Measurements from ENCODE around the gene ZNF2. TPM values are rescaled to one million over a fixed set of nuclear protein-coding genes. Genes with fewer than 3 reads are reported as not detected.

The ZNF2 gene
- total and polyA plus RNA-seq, 2 of the 13 experiments (the other 11 are each of a cell fraction or from before 2014, with no cell fraction given), result 4.3 to 6.1 TPM

- TF ChIP-seq SOX6 (IDR thresholded peaks at IDR 0.05), result no peak
- no peak; the same call in 1 of the 2 replicates for TF ChIP-seq SOX6 (CRISPR knock-in tag; IDR thresholded peaks at IDR 0.05)
- peak; percentile 91 for TF ChIP-seq TP53 (CRISPR knock-in tag; conservative IDR thresholded peaks at IDR 0.05)
- peak; percentile 88; the same call in 1 of the 2 replicates for TF ChIP-seq GABPB1 (CRISPR knock-in tag; IDR thresholded peaks at IDR 0.05)
- 0 out of 2 replicates have a peak, but pooled peaks have one; percentile 44 for TF ChIP-seq PAWR (CRISPR knock-in tag; IDR thresholded peaks at IDR 0.05; ENCODE audit: borderline replicate concordance)
- no peak for TF ChIP-seq NPAS2 (CRISPR knock-in tag; IDR thresholded peaks at IDR 0.05; ENCODE audit: borderline replicate concordance)
- TF ChIP-seq HOXA5 (CRISPR knock-in tag; IDR thresholded peaks at IDR 0.05), result peak; percentile 92
- TF ChIP-seq ZNF816 (CRISPR knock-in tag; IDR thresholded peaks at IDR 0.05; ENCODE audit: borderline replicate concordance), result peak; percentile 74; the same call in 1 of the 2 replicates
- peak; percentile 98 for TF ChIP-seq SPEN (CRISPR knock-in tag; IDR thresholded peaks at IDR 0.05; ENCODE audit: low read depth)
- peak; percentile 67; the same call in 1 of the 2 replicates for TF ChIP-seq SRY (CRISPR knock-in tag; IDR thresholded peaks at IDR 0.05)
- no peak for TF ChIP-seq NFRKB (IDR thresholded peaks at IDR 0.05)
- TF ChIP-seq ATAD3A (CRISPR knock-in tag; IDR thresholded peaks at IDR 0.05), result no peak
- TF ChIP-seq, protein P1, sequence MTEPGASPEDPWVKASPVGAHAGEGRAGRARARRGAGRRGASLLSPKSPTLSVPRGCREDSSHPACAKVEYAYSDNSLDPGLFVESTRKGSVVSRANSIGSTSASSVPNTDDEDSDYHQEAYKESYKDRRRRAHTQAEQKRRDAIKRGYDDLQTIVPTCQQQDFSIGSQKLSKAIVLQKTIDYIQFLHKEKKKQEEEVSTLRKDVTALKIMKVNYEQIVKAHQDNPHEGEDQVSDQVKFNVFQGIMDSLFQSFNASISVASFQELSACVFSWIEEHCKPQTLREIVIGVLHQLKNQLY (CRISPR knock-in tag; IDR thresholded peaks at IDR 0.05), result no peak
- TF ChIP-seq MAFF (IDR thresholded peaks at IDR 0.05; ENCODE audit: low read depth, low read length), result no peak
- TF ChIP-seq ZNF557 (CRISPR knock-in tag; IDR thresholded peaks at IDR 0.05), result 0 out of 2 replicates have a peak, but pooled peaks have one; percentile 73
- TF ChIP-seq SKIL (CRISPR knock-in tag; IDR thresholded peaks at IDR 0.05; ENCODE audit: borderline replicate concordance), result no peak
- no peak for TF ChIP-seq ZNF562 (CRISPR knock-in tag; IDR thresholded peaks at IDR 0.05; ENCODE audit: borderline replicate concordance)
- peak; percentile 71; the same call in 1 of the 2 replicates for TF ChIP-seq NAIF1 (CRISPR knock-in tag; IDR thresholded peaks at IDR 0.05; ENCODE audit: borderline replicate concordance)
- TF ChIP-seq ZFP37 (CRISPR knock-in tag; IDR thresholded peaks at IDR 0.05; ENCODE audit: borderline replicate concordance), result peak; percentile 83
- peak in 1 of 2 experiments; percentile 44; a peak in 1 of 4 replicates for TF ChIP-seq ATF4 (CRISPR knock-in tag; IDR thresholded peaks at IDR 0.05)
- peak; percentile 91; the same call in 1 of the 2 replicates for TF ChIP-seq ZNF678 (CRISPR knock-in tag; IDR thresholded peaks at IDR 0.05)
- TF ChIP-seq, protein P2, sequence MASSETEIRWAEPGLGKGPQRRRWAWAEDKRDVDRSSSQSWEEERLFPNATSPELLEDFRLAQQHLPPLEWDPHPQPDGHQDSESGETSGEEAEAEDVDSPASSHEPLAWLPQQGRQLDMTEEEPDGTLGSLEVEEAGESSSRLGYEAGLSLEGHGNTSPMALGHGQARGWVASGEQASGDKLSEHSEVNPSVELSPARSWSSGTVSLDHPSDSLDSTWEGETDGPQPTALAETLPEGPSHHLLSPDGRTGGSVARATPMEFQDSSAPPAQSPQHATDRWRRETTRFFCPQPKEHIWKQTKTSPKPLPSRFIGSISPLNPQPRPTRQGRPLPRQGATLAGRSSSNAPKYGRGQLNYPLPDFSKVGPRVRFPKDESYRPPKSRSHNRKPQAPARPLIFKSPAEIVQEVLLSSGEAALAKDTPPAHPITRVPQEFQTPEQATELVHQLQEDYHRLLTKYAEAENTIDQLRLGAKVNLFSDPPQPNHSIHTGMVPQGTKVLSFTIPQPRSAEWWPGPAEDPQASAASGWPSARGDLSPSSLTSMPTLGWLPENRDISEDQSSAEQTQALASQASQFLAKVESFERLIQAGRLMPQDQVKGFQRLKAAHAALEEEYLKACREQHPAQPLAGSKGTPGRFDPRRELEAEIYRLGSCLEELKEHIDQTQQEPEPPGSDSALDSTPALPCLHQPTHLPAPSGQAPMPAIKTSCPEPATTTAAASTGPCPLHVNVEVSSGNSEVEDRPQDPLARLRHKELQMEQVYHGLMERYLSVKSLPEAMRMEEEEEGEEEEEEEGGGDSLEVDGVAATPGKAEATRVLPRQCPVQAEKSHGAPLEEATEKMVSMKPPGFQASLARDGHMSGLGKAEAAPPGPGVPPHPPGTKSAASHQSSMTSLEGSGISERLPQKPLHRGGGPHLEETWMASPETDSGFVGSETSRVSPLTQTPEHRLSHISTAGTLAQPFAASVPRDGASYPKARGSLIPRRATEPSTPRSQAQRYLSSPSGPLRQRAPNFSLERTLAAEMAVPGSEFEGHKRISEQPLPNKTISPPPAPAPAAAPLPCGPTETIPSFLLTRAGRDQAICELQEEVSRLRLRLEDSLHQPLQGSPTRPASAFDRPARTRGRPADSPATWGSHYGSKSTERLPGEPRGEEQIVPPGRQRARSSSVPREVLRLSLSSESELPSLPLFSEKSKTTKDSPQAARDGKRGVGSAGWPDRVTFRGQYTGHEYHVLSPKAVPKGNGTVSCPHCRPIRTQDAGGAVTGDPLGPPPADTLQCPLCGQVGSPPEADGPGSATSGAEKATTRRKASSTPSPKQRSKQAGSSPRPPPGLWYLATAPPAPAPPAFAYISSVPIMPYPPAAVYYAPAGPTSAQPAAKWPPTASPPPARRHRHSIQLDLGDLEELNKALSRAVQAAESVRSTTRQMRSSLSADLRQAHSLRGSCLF (CRISPR knock-in tag; IDR thresholded peaks at IDR 0.05; ENCODE audit: borderline replicate concordance), result peak; percentile 74; the same call in 1 of the 2 replicates
Observed at GRCh38 chr2:95121407-95122196, 44.0 kb upstream of the ZNF2 start, which contains the start of gene MRPS5 (continued).

Measured in HepG2 (cell line).